GM12878 (cell line): ENCODE results near the gene BCKDK. TPM values are rescaled to one million over a fixed set of nuclear protein-coding genes. Genes with fewer than 3 reads are reported as not detected.

ENCODE experiments used
- BCL11A ChIP-seq: IDR thresholded peaks from 2 replicates; pipeline ENCODE4 v1.6.1; 2011; ENCODE audit warnings: low read depth, low read length
- GATAD2B ChIP-seq: fragments of 450-650 bp; conservative IDR thresholded peaks from 2 replicates; pipeline ENCODE4 v1.6.1; 2017; ENCODE audit warnings: low read depth, mild to moderate bottlenecking, moderate library complexity
- KAT2A ChIP-seq: conservative IDR thresholded peaks from 2 replicates; pipeline ENCODE4 v1.6.1; 2011; ENCODE audit warnings: low read depth, low read length; ENCODE audit not compliant: control insufficient read depth
- MXI1 ChIP-seq: fragments of 150-350 bp; IDR thresholded peaks from 2 replicates; pipeline ENCODE4 v1.6.1; 2011; ENCODE audit warnings: low read depth, mild to moderate bottlenecking, inconsistent platforms, low read length, improper control_type of control experiment
- MYB ChIP-seq: fragments of 150-350 bp; IDR thresholded peaks from 2 replicates; pipeline ENCODE4 v1.6.1; 2014; ENCODE audit warnings: mild to moderate bottlenecking, low read depth, low read length, borderline replicate concordance
- MYC ChIP-seq: IDR thresholded peaks from 2 replicates; pipeline ENCODE4 v1.6.1; 2011; ENCODE audit warnings: mild to moderate bottlenecking, low read length, moderate library complexity, inconsistent platforms; ENCODE audit not compliant: insufficient read depth, insufficient replicate concordance, insufficient read length, severe bottlenecking
- PAX8 ChIP-seq: fragments of 450-650 bp; IDR thresholded peaks from 2 replicates; pipeline ENCODE4 v1.6.1; 2017; ENCODE audit warnings: mild to moderate bottlenecking, moderate library complexity
- RB1 ChIP-seq: fragments of 450-650 bp; formaldehyde crosslinking; IDR thresholded peaks from 2 replicates; pipeline ENCODE4 v1.6.1; 2017; ENCODE audit warnings: mild to moderate bottlenecking, borderline replicate concordance
- TBL1XR1 ChIP-seq: IDR thresholded peaks from 2 replicates; pipeline ENCODE4 v1.6.1; 2012; ENCODE audit warnings: low read depth, low read length, improper control_type of control experiment
- polyA plus RNA-seq, 11 experiments: library from polyadenylated mRNA; depleted of rRNA in 4 of 11; unstranded in 6 of 11; stranded (reverse) in 5 of 11; fragments of >200 nt; fragmentation: Nextera tagmentation in 4 of 11; fragmentation: Illumina TruSeq in 1 of 11; extraction: Ambion mirVana in 4 of 11; extraction: Trizol in 1 of 11; gene quantifications; 1 replicate in 1 of 11; 2 replicates in 10 of 11; pipeline versions ENCODE4 v1.2.1 to v1.2.3, GENCODE V29; 2011 to 2016; ENCODE audit warnings: inconsistent platforms in 2 of 11, missing spikeins in 2 of 11, low read depth in 1 of 11
- total RNA-seq, 4 experiments: library from RNA; depleted of rRNA in 3 of 4; stranded (reverse); fragments of >200 nt in 3 of 4; fragmentation: Illumina TruSeq in 1 of 4; extraction: Trizol in 1 of 4; gene quantifications; 2 replicates each; pipeline versions ENCODE4 v1.2.1 to v1.2.3, GENCODE V29; 2013 to 2021
- TF ChIP-seq, protein P1 (sequence below): IDR thresholded peaks from 2 replicates; pipeline ENCODE4 v1.6.1; 2012; ENCODE audit warnings: low read depth, low read length, improper control_type of control experiment
- TF ChIP-seq, protein P2 (sequence below): fragments of 450-650 bp; formaldehyde crosslinking; IDR thresholded peaks from 2 replicates; pipeline ENCODE4 v1.4.0; 2022; ENCODE audit warnings: mild to moderate bottlenecking, moderate library complexity
- TF ChIP-seq, protein P3 (sequence below): fragments of 450-650 bp; IDR thresholded peaks from 2 replicates; pipeline ENCODE4 v1.6.1; 2017; ENCODE audit warnings: mild to moderate bottlenecking, moderate library complexity
- TF ChIP-seq, protein P4 (sequence below): fragments of 450-650 bp; formaldehyde crosslinking; IDR thresholded peaks from 2 replicates; pipeline ENCODE4 v1.4.0; 2020; ENCODE audit warnings: mild to moderate bottlenecking, moderate library complexity
- TF ChIP-seq, protein P5 (sequence below): fragments of 450-650 bp; IDR thresholded peaks from 2 replicates; pipeline ENCODE4 v1.6.1; 2017; ENCODE audit warnings: borderline replicate concordance

Gene BCKDK
- total and polyA plus RNA-seq, 10 of the 15 experiments (the other 5 are each of a cell fraction or from before 2014, with no cell fraction given) = 0.68 to 56.6 (median 32.8) TPM

DNA sequence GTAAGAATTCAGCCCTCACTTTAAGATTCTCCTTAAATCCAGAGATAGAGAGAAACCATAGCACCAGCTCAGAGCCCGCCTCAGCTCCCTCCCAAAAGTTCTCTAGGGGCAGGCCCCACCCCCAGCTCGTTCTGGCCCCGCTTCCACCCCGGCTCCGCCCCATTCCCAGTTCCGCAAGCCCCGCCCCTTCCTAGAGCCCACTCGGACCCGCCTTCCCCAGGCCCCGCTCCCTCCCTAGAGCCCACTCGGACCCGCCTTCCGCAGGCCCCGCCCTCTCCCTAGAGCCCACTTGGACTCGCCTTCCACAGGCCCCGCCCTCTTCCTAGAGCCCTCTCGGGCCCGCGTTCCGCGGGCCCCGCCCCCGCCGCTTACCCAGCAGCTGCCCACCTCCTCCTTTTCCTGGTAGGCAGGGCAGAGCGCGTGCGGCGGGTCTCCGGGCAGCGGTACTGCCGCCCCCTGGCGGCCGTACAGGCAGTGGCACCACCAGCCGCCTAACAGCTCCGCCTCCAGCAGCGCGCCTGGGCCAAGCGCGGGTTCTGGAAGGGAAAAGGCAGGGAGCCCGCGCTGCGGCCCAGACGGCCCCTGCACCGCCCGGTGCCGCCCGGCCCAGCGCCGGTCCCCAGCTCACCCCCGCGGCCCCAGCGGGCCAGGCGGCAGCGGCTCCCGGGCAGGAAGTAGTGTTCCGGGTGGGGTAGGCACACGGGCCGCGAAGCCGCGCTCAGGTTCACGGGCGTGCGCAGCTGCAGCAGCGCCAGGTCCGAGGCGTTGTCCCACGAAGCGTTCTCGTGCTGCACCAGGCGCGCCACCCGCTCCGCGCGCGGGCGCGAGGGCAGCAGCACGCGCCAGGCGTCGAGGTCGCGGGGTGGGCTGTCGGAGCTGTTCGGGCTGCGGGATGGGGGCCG is 34.2 kb downstream of the BCKDK start (continued):
- TF ChIP-seq, protein P1, sequence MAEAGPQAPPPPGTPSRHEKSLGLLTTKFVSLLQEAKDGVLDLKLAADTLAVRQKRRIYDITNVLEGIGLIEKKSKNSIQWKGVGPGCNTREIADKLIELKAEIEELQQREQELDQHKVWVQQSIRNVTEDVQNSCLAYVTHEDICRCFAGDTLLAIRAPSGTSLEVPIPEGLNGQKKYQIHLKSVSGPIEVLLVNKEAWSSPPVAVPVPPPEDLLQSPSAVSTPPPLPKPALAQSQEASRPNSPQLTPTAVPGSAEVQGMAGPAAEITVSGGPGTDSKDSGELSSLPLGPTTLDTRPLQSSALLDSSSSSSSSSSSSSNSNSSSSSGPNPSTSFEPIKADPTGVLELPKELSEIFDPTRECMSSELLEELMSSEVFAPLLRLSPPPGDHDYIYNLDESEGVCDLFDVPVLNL = 0 out of 2 replicates have a peak, but pooled peaks have one; percentile 45
- TF ChIP-seq, protein P2, sequence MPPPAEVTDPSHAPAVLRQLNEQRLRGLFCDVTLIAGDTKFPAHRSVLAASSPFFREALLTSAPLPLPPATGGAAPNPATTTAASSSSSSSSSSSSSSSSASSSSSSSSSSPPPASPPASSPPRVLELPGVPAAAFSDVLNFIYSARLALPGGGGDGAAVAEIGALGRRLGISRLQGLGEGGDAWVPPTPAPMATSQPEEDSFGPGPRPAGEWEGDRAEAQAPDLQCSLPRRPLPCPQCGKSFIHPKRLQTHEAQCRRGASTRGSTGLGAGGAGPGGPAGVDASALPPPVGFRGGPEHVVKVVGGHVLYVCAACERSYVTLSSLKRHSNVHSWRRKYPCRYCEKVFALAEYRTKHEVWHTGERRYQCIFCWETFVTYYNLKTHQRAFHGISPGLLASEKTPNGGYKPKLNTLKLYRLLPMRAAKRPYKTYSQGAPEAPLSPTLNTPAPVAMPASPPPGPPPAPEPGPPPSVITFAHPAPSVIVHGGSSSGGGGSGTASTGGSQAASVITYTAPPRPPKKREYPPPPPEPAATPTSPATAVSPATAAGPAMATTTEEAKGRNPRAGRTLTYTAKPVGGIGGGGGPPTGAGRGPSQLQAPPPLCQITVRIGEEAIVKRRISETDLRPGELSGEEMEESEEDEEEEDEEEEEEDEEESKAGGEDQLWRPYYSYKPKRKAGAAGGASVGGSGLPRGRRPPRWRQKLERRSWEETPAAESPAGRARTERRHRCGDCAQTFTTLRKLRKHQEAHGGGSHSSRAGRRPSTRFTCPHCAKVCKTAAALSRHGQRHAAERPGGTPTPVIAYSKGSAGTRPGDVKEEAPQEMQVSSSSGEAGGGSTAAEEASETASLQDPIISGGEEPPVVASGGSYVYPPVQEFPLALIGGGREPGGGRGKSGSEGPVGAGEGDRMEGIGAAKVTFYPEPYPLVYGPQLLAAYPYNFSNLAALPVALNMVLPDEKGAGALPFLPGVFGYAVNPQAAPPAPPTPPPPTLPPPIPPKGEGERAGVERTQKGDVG = no peak
- no peak for TF ChIP-seq PAX8
- TF ChIP-seq, protein P3, sequence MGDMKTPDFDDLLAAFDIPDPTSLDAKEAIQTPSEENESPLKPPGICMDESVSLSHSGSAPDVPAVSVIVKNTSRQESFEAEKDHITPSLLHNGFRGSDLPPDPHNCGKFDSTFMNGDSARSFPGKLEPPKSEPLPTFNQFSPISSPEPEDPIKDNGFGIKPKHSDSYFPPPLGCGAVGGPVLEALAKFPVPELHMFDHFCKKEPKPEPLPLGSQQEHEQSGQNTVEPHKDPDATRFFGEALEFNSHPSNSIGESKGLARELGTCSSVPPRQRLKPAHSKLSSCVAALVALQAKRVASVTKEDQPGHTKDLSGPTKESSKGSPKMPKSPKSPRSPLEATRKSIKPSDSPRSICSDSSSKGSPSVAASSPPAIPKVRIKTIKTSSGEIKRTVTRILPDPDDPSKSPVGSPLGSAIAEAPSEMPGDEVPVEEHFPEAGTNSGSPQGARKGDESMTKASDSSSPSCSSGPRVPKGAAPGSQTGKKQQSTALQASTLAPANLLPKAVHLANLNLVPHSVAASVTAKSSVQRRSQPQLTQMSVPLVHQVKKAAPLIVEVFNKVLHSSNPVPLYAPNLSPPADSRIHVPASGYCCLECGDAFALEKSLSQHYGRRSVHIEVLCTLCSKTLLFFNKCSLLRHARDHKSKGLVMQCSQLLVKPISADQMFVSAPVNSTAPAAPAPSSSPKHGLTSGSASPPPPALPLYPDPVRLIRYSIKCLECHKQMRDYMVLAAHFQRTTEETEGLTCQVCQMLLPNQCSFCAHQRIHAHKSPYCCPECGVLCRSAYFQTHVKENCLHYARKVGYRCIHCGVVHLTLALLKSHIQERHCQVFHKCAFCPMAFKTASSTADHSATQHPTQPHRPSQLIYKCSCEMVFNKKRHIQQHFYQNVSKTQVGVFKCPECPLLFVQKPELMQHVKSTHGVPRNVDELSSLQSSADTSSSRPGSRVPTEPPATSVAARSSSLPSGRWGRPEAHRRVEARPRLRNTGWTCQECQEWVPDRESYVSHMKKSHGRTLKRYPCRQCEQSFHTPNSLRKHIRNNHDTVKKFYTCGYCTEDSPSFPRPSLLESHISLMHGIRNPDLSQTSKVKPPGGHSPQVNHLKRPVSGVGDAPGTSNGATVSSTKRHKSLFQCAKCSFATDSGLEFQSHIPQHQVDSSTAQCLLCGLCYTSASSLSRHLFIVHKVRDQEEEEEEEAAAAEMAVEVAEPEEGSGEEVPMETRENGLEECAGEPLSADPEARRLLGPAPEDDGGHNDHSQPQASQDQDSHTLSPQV = peak; percentile 71; the same call in 1 of the 2 replicates
- TF ChIP-seq KAT2A = no peak
- no peak for TF ChIP-seq TBL1XR1
- TF ChIP-seq MXI1 = peak; percentile 66
- peak; percentile 96 for TF ChIP-seq GATAD2B
- no peak for TF ChIP-seq MYB
- TF ChIP-seq BCL11A = no peak
- TF ChIP-seq, protein P4, sequence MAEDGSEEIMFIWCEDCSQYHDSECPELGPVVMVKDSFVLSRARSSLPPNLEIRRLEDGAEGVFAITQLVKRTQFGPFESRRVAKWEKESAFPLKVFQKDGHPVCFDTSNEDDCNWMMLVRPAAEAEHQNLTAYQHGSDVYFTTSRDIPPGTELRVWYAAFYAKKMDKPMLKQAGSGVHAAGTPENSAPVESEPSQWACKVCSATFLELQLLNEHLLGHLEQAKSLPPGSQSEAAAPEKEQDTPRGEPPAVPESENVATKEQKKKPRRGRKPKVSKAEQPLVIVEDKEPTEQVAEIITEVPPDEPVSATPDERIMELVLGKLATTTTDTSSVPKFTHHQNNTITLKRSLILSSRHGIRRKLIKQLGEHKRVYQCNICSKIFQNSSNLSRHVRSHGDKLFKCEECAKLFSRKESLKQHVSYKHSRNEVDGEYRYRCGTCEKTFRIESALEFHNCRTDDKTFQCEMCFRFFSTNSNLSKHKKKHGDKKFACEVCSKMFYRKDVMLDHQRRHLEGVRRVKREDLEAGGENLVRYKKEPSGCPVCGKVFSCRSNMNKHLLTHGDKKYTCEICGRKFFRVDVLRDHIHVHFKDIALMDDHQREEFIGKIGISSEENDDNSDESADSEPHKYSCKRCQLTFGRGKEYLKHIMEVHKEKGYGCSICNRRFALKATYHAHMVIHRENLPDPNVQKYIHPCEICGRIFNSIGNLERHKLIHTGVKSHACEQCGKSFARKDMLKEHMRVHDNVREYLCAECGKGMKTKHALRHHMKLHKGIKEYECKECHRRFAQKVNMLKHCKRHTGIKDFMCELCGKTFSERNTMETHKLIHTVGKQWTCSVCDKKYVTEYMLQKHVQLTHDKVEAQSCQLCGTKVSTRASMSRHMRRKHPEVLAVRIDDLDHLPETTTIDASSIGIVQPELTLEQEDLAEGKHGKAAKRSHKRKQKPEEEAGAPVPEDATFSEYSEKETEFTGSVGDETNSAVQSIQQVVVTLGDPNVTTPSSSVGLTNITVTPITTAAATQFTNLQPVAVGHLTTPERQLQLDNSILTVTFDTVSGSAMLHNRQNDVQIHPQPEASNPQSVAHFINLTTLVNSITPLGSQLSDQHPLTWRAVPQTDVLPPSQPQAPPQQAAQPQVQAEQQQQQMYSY = no peak
- TF ChIP-seq RB1 = peak; percentile 94
- TF ChIP-seq MYC = no peak
- TF ChIP-seq, protein P5, sequence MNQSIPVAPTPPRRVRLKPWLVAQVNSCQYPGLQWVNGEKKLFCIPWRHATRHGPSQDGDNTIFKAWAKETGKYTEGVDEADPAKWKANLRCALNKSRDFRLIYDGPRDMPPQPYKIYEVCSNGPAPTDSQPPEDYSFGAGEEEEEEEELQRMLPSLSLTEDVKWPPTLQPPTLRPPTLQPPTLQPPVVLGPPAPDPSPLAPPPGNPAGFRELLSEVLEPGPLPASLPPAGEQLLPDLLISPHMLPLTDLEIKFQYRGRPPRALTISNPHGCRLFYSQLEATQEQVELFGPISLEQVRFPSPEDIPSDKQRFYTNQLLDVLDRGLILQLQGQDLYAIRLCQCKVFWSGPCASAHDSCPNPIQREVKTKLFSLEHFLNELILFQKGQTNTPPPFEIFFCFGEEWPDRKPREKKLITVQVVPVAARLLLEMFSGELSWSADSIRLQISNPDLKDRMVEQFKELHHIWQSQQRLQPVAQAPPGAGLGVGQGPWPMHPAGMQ = no peak
